Keratinocyte (primary cell): ENCODE measurements around the gene RBP5. TPM values are rescaled to one million over a fixed set of nuclear protein-coding genes. Genes with fewer than 3 reads are reported as not detected.

Experiments used
- DNase-seq: peaks from one replicate; pipeline ENCODE4 v3.0.0-alpha.2; 2011; ENCODE audit warnings: low read depth, missing footprints, low spot score
- FAIRE-seq: peaks from 2 replicates; lab custom pipeline; 2011; peaks lifted over from hg19 to GRCh38; lab: Jason Lieb, UNC
- H2AFZ ChIP-seq: 2 replicates; pipeline ENCODE4 v1.6.0; 2012; ENCODE audit warnings: low read length, control low read depth, inconsistent platforms; ENCODE audit not compliant: control insufficient read depth
- H3K27ac ChIP-seq: 2 replicates; pipeline ENCODE4 v1.5.1; 2011; ENCODE audit warnings: low read length; ENCODE audit not compliant: control insufficient read depth, insufficient read depth
- H3K27me3 ChIP-seq: 3 replicates; pipeline ENCODE4 v1.6.0; 2011; ENCODE audit warnings: low read length; ENCODE audit not compliant: control insufficient read depth, insufficient read depth; ENCODE audit errors: extremely low read depth
- H3K36me3 ChIP-seq, 2 experiments: 2 replicates in 1 of 2; 3 replicates in 1 of 2; pipeline ENCODE4 v1.5.1; 2011; ENCODE audit warnings: low read length in 2 of 2, mild to moderate bottlenecking in 1 of 2; ENCODE audit not compliant: control insufficient read depth in 2 of 2, insufficient read depth in 2 of 2; ENCODE audit errors: extremely low read depth in 1 of 2
- H3K4me1 ChIP-seq: 3 replicates; pipeline ENCODE4 v1.5.1; 2011; ENCODE audit warnings: low read length; ENCODE audit not compliant: control insufficient read depth, insufficient read depth; ENCODE audit errors: extremely low read depth
- H3K4me2 ChIP-seq: 3 replicates; pipeline ENCODE4 v1.6.0; 2011; ENCODE audit warnings: low read depth, low read length; ENCODE audit not compliant: control insufficient read depth, insufficient read depth; ENCODE audit errors: extremely low read depth
- H3K4me3 ChIP-seq, 3 experiments: fragments of 200-600 bp in 1 of 3; sonication (generic) in 1 of 3; 2 replicates in 2 of 3; 3 replicates in 1 of 3; pipeline ENCODE4 v1.5.1; 2011 to 2016; ENCODE audit warnings: low read length in 3 of 3, mild to moderate bottlenecking in 3 of 3, control low read depth in 2 of 3, inconsistent platforms in 1 of 3, low read depth in 1 of 3, mixed read lengths in 1 of 3, mixed run types in 1 of 3, moderate library complexity in 1 of 3; ENCODE audit not compliant: control insufficient read depth in 2 of 3, insufficient read depth in 2 of 3; ENCODE audit errors: extremely low read depth in 1 of 3
- H3K79me2 ChIP-seq: 2 replicates; pipeline ENCODE4 v1.6.0; 2012; ENCODE audit warnings: low read length; ENCODE audit not compliant: control insufficient read depth, insufficient read depth
- H3K9ac ChIP-seq: 3 replicates; pipeline ENCODE4 v1.6.0; 2011; ENCODE audit warnings: low read length; ENCODE audit not compliant: control insufficient read depth, insufficient read depth; ENCODE audit errors: extremely low read depth
- H3K9me1 ChIP-seq: 3 replicates; pipeline ENCODE4 v1.6.0; 2011; ENCODE audit warnings: low read length; ENCODE audit not compliant: control insufficient read depth, insufficient read depth; ENCODE audit errors: extremely low read depth
- H3K9me3 ChIP-seq: 2 replicates; pipeline ENCODE4 v1.5.1; 2012; ENCODE audit warnings: low read depth, low read length; ENCODE audit not compliant: control insufficient read depth
- H4K20me1 ChIP-seq: 3 replicates; pipeline ENCODE4 v1.6.0; 2011; ENCODE audit warnings: low read length; ENCODE audit not compliant: control insufficient read depth, insufficient read depth; ENCODE audit errors: extremely low read depth
- EZH2 ChIP-seq: IDR thresholded peaks from one replicate; pipeline ENCODE4 v1.6.1; 2012; ENCODE audit warnings: inconsistent platforms, mild to moderate bottlenecking, low read length, moderate library complexity
- dilution Hi-C: fragments of 300-500 bp; cut with MboI; formaldehyde crosslinking; loops from one replicate; pipeline ENCODE4 v1.7.0; 2020; ENCODE audit warnings: low sequenced_read_pairs; ENCODE audit not compliant: extremely low pct_ligation_motif_present
- polyA plus RNA-seq, 5 experiments: library from polyadenylated mRNA; depleted of rRNA in 3 of 5; stranded (reverse) in 3 of 5; stranded (forward) in 1 of 5; unstranded in 1 of 5; fragments of >200 nt; gene quantifications; 1 replicate in 1 of 5; 2 replicates in 3 of 5; 3 replicates in 1 of 5; pipeline versions ENCODE4 v1.2.1 to v1.2.3, GENCODE V29; 2011 to 2012; ENCODE audit warnings: missing spikeins in 2 of 5, low read depth in 1 of 5, low replicate concordance in 1 of 5
- TF ChIP-seq, protein P1 (sequence below), 3 experiments: IDR thresholded peaks in 1 of 3; conservative IDR thresholded peaks in 1 of 3; optimal IDR thresholded peaks in 1 of 3; 2 replicates in 2 of 3; 3 replicates in 1 of 3; pipeline versions ENCODE3 to v1.5.1; 2011; ENCODE audit warnings: low read length in 3 of 3, mild to moderate bottlenecking in 3 of 3, moderate library complexity in 2 of 3, control low read depth in 1 of 3, inconsistent platforms in 1 of 3; ENCODE audit not compliant: insufficient read depth in 2 of 3; ENCODE audit errors: extremely low read depth in 1 of 3

Gene RBP5
- polyA plus RNA-seq, 1 donor (not counting 4 experiments of a cell fraction or from before 2014, with no cell fraction given): not detected

DNA sequence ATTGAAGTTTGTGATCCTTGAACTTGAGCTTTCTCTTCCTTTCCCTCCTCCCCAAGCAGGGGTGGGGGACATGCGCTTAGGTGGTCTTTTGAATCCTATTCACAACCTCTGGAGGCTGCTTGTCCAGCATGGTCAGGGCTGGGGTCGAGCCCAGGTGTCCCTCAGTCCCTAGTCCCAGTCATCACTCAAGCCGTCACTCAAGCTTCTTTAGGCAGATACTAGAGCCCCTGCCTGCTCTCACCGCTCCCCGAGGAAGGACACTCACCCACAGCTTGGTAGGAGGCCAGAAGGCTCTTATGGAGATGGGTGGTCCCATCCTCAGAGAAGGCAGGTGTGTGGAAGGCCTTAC lies 19.1 kb downstream of the RBP5 start:
- peak overlapping the region; percentile 98 for H3K9ac ChIP-seq
- H3K9me3 ChIP-seq: no peaks in the 10 kb centered on the region
- peaks cover 6% of the 10 kb centered on the region for H3K4me1 ChIP-seq
- H3K36me3 ChIP-seq: peaks cover 5% of the 10 kb centered on the region in 2 experiments
- TF ChIP-seq EZH2: no peak
- TF ChIP-seq, protein P1, sequence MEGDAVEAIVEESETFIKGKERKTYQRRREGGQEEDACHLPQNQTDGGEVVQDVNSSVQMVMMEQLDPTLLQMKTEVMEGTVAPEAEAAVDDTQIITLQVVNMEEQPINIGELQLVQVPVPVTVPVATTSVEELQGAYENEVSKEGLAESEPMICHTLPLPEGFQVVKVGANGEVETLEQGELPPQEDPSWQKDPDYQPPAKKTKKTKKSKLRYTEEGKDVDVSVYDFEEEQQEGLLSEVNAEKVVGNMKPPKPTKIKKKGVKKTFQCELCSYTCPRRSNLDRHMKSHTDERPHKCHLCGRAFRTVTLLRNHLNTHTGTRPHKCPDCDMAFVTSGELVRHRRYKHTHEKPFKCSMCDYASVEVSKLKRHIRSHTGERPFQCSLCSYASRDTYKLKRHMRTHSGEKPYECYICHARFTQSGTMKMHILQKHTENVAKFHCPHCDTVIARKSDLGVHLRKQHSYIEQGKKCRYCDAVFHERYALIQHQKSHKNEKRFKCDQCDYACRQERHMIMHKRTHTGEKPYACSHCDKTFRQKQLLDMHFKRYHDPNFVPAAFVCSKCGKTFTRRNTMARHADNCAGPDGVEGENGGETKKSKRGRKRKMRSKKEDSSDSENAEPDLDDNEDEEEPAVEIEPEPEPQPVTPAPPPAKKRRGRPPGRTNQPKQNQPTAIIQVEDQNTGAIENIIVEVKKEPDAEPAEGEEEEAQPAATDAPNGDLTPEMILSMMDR (optimal IDR thresholded peaks at IDR 0.05 in 1 of 3, IDR thresholded peaks at IDR 0.05 in 1 of 3, conservative IDR thresholded peaks at IDR 0.05 in 1 of 3; ENCODE audit: extremely low read depth in 1 of 3, insufficient read depth in 2 of 3, low read length in 3 of 3): no peak
- no peak overlapping the region for H2AFZ ChIP-seq
- H4K20me1 ChIP-seq: peaks cover 3% of the 10 kb centered on the region
- peak overlapping the region; percentile 95 for H3K27ac ChIP-seq
- FAIRE-seq (no peak), DNase-seq (no peak)
- dilution Hi-C loops: no loop called here
- H3K27me3 ChIP-seq: no peaks in the 10 kb centered on the region
- peaks cover 34% of the 10 kb centered on the region for H3K79me2 ChIP-seq
- peak overlapping the region; percentile 86 for H3K4me2 ChIP-seq
- H3K4me3 ChIP-seq: peak overlapping the region; percentile 68 to 90 (median 79)
- H3K9me1 ChIP-seq: no peaks in the 10 kb centered on the region

DNA sequence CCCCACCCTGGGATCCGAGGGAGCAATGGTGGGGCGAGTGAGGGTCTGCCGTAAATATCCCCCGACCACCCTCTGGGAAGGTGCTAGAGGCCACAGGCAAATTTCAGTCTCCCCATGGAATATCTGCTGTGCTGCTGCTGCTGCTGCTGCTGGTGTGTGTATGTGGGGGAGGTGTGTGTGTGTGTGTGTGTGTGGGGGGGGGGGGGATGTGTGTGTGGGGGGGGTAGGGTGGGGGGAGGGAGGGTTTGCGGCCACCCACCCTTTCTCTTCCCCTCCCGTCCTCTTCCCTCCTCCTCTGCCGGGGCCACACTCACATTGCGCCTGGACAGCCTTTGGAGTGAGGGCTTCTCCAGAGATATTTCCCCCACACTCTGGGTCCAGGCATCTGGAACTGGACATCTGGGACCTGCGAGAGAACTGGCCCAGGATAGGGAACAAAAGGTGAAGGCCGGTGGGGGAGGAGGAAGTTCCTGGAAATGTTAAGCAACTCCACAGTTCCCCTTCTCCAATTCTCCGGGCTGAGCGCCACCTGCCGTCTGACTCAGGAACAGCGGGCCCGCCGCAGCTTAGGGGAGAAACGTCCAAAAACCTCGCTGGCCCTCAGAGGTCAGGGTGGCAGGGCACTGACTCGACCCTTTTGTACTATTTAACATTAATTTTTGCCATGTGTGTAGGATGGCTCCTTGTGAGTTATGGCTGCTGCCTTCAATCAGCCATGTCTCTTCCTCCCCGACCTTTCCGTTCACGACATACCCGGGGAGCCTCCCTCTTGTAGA lies 19.7 kb downstream of the RBP5 start, which contains the start of gene C1RL:
C1RL (minus strand) TSS at position 419 of the 776 bp plus-strand sequence; CDS start at position 385, 34 bp downstream.
- peaks cover 6% of the 10 kb centered on the region for H3K4me1 ChIP-seq
- peak within 1 kb of the TSS; percentile 68 to 90 (median 90) for H3K4me3 ChIP-seq
- no peaks in the 10 kb centered on the region for H3K9me1 ChIP-seq
- H3K9me3 ChIP-seq: no peaks in the 10 kb centered on the region
- H3K27ac ChIP-seq: peak within 1 kb of the TSS; percentile 95
- no peaks in the 10 kb centered on the region for H3K27me3 ChIP-seq
- peak within 1 kb of the TSS; percentile 94 for H3K4me2 ChIP-seq
- DNase-seq (peak; percentile 35), FAIRE-seq (peak; percentile 85)
- dilution Hi-C loops: no loop called here
- H3K9ac ChIP-seq: peak within 1 kb of the TSS; percentile 98
- H3K36me3 ChIP-seq: peaks cover under 1 to 7% of the 10 kb centered on the region in 2 experiments
- peak within 1 kb of the TSS; percentile 89 for H2AFZ ChIP-seq
- TF ChIP-seq, protein P1 (optimal IDR thresholded peaks at IDR 0.05 in 1 of 3, IDR thresholded peaks at IDR 0.05 in 1 of 3, conservative IDR thresholded peaks at IDR 0.05 in 1 of 3; ENCODE audit: extremely low read depth in 1 of 3, insufficient read depth in 2 of 3, low read length in 3 of 3): peak; percentile 92 to 98 (median 96)
- TF ChIP-seq EZH2: no peak
- H3K79me2 ChIP-seq: peaks cover 34% of the 10 kb centered on the region
- peaks cover 3% of the 10 kb centered on the region for H4K20me1 ChIP-seq
